ENCODE measurements around the gene LMTK3. TPM values are rescaled to one million over a fixed set of nuclear protein-coding genes. Genes with fewer than 3 reads are reported as not detected.

Gene LMTK3
- total RNA-seq, 1 donor: not detected

DNA sequence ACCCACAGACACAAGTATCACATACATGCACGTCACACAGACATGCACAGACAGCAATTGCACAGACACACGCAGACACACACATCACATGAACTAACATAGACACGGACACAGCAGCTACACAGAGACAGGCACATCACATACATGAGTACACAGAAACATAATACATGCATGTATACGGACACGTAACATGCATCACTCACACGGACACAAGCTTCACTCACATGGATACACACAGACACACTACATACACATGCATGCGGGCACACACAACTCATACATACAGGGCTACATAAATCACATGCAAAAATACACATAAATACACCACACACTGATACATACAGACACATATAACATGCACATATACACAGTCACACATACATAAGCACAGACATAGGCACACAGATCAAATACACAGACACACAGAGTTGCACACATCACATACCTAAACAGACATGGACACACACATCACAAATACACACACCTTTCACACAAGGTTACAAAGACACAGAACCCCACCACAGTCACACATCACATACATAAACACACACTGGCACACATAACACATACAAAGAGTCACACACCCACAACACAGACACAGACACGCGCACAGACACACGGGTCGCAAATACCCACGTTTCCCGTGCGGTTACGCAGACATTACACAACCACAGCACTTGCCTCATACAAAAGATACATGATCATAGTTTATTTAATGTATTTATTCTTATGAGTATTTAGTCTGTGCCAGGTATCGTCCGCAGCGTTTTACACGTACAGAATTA lies 1.1 kb upstream of the LMTK3 start:
- no peak overlapping the region for H2AFZ ChIP-seq (ENCODE audit: low read length)
- no peaks in the 10 kb centered on the region for H3K79me2 ChIP-seq (ENCODE audit: insufficient read depth, low read length)
- no peak overlapping the region for H3K27ac ChIP-seq (ENCODE audit: low read depth, low read length)
- no peaks in the 10 kb centered on the region for H3K4me1 ChIP-seq (ENCODE audit: insufficient read depth, low read length)
- H4K20me1 ChIP-seq (ENCODE audit: insufficient read depth, low read length): peaks cover 3% of the 10 kb centered on the region
- H3K36me3 ChIP-seq (ENCODE audit: insufficient read depth, low read length): no peaks in the 10 kb centered on the region
- H3K27me3 ChIP-seq (ENCODE audit: insufficient read depth, low read length): peaks cover 34% of the 10 kb centered on the region
- peak overlapping the region; percentile 80 for H3K4me2 ChIP-seq (ENCODE audit: insufficient read depth, low read length)
- DNase-seq (ENCODE audit: insufficient read length, low spot score, missing footprints): peak; percentile 64
- H3K4me3 ChIP-seq (ENCODE audit: insufficient read depth, low read length): no peak overlapping the region
- TF ChIP-seq, protein P1, sequence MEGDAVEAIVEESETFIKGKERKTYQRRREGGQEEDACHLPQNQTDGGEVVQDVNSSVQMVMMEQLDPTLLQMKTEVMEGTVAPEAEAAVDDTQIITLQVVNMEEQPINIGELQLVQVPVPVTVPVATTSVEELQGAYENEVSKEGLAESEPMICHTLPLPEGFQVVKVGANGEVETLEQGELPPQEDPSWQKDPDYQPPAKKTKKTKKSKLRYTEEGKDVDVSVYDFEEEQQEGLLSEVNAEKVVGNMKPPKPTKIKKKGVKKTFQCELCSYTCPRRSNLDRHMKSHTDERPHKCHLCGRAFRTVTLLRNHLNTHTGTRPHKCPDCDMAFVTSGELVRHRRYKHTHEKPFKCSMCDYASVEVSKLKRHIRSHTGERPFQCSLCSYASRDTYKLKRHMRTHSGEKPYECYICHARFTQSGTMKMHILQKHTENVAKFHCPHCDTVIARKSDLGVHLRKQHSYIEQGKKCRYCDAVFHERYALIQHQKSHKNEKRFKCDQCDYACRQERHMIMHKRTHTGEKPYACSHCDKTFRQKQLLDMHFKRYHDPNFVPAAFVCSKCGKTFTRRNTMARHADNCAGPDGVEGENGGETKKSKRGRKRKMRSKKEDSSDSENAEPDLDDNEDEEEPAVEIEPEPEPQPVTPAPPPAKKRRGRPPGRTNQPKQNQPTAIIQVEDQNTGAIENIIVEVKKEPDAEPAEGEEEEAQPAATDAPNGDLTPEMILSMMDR (IDR thresholded peaks at IDR 0.05; ENCODE audit: extremely low read depth, low read depth, low read length): no peak
- no peaks in the 10 kb centered on the region for H3K9me3 ChIP-seq (ENCODE audit: low read depth, low read length)

DNA sequence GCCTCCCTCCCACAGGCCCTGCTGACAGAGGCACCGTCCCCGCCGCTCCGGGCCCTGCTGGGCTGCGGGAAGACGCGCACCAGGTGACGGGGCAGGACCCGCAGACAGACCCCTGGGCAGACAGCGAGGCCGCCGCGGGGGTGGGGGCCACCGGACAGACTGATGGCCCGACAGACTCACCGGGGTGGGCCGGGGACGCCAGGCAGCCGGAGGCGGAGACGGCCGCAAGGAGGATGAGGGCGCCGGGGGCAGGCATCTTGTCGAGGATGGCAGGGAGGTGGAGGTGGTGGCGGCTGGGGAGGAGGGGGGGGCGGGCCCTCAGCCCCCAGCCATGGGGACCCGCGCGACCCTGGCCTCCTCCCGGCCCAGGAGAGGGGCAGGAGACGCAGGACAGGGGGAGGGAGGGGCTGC lies 309 bp downstream of the LMTK3 start:
- no peaks in the 10 kb centered on the region for H3K4me1 ChIP-seq (ENCODE audit: insufficient read depth, low read length)
- no peaks in the 10 kb centered on the region for H3K9me3 ChIP-seq (ENCODE audit: low read depth, low read length)
- no peak overlapping the region for H3K27ac ChIP-seq (ENCODE audit: low read depth, low read length)
- peaks cover 34% of the 10 kb centered on the region for H3K27me3 ChIP-seq (ENCODE audit: insufficient read depth, low read length)
- DNase-seq (ENCODE audit: insufficient read length, low spot score, missing footprints): no peak
- TF ChIP-seq, protein P1 (IDR thresholded peaks at IDR 0.05; ENCODE audit: extremely low read depth, low read depth, low read length): no peak
- H3K4me3 ChIP-seq (ENCODE audit: insufficient read depth, low read length): no peak overlapping the region
- no peaks in the 10 kb centered on the region for H3K79me2 ChIP-seq (ENCODE audit: insufficient read depth, low read length)
- no peak overlapping the region for H3K4me2 ChIP-seq (ENCODE audit: insufficient read depth, low read length)
- no peaks in the 10 kb centered on the region for H3K36me3 ChIP-seq (ENCODE audit: insufficient read depth, low read length)
- H2AFZ ChIP-seq (ENCODE audit: low read length): no peak overlapping the region
- peaks cover 3% of the 10 kb centered on the region for H4K20me1 ChIP-seq (ENCODE audit: insufficient read depth, low read length)

DNA sequence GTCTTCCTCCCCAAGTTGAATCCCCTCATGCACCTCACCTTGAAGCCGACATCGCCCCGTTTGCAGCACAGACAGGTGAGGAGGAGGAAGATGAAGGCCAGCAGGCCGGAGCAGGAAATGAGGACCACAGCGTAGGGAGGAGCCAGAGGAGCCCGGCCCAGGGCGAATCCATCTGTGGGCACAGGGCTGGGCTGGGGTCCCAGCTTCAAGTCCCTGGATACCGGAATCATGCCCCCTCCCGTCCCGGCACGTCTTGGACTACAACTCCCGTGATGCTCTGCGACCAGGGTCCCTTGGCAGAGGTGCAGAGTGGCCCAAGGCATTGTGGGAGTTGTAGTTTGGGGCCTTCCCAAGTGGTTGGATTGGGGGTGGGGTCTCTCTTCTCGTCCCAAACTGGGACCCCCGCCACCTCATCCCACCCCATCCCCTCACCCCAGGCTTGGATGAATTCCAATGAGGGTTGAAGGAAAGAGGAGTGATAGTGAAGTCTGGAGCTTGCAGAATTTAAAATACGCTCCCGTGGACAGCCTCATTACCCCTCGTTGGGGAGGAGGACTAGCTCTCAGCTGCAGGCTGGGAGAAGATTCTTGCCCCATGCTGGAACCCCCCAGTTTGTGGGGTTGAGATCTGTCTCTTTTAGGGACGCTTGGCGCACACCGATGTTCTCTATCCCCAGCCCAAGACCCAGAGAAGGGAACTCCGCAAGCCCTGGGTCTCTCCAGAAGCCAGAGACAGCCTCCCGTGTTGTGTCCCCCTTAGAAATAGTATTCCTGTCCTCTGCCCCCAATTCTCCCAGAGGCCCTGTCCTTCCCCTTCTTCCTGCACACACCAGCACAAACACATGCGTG lies 990 bp downstream of the LMTK3 start:
- no peaks in the 10 kb centered on the region for H3K4me1 ChIP-seq (ENCODE audit: insufficient read depth, low read length)
- TF ChIP-seq, protein P1 (IDR thresholded peaks at IDR 0.05; ENCODE audit: extremely low read depth, low read depth, low read length): no peak
- no peaks in the 10 kb centered on the region for H3K36me3 ChIP-seq (ENCODE audit: insufficient read depth, low read length)
- H3K4me2 ChIP-seq (ENCODE audit: insufficient read depth, low read length): peak overlapping the region; percentile 48
- DNase-seq (ENCODE audit: insufficient read length, low spot score, missing footprints): peak; percentile 88
- no peak overlapping the region for H3K27ac ChIP-seq (ENCODE audit: low read depth, low read length)
- peak overlapping the region; percentile 59 for H2AFZ ChIP-seq (ENCODE audit: low read length)
- H3K9me3 ChIP-seq (ENCODE audit: low read depth, low read length): no peaks in the 10 kb centered on the region
- peaks cover 34% of the 10 kb centered on the region for H3K27me3 ChIP-seq (ENCODE audit: insufficient read depth, low read length)
- no peaks in the 10 kb centered on the region for H3K79me2 ChIP-seq (ENCODE audit: insufficient read depth, low read length)
- peaks cover 3% of the 10 kb centered on the region for H4K20me1 ChIP-seq (ENCODE audit: insufficient read depth, low read length)
- H3K4me3 ChIP-seq (ENCODE audit: insufficient read depth, low read length): peak overlapping the region; percentile 22
